ENCODE results near the gene TMEM31. TPM values are rescaled to one million over a fixed set of nuclear protein-coding genes. Genes with fewer than 3 reads are reported as not detected.

The TMEM31 gene
- total RNA-seq, 1 donor from 2014 or later: not detected

GRCh38 chrX:103730147-103730795, 19.6 kb downstream of the TMEM31 start:
- no peaks in the 10 kb centered on the region for H3K27me3 ChIP-seq (ENCODE audit: control insufficient read depth, insufficient read depth, low read length)
- H3K4me3 ChIP-seq (ENCODE audit: low read depth, low read length): no peak overlapping the region
- no peaks in the 10 kb centered on the region for H3K36me3 ChIP-seq (ENCODE audit: control insufficient read depth, insufficient read depth, low read length)
- FAIRE-seq (no peak), DNase-seq (ENCODE audit: low read depth) (peak; percentile 38)
- TF ChIP-seq, protein P1, sequence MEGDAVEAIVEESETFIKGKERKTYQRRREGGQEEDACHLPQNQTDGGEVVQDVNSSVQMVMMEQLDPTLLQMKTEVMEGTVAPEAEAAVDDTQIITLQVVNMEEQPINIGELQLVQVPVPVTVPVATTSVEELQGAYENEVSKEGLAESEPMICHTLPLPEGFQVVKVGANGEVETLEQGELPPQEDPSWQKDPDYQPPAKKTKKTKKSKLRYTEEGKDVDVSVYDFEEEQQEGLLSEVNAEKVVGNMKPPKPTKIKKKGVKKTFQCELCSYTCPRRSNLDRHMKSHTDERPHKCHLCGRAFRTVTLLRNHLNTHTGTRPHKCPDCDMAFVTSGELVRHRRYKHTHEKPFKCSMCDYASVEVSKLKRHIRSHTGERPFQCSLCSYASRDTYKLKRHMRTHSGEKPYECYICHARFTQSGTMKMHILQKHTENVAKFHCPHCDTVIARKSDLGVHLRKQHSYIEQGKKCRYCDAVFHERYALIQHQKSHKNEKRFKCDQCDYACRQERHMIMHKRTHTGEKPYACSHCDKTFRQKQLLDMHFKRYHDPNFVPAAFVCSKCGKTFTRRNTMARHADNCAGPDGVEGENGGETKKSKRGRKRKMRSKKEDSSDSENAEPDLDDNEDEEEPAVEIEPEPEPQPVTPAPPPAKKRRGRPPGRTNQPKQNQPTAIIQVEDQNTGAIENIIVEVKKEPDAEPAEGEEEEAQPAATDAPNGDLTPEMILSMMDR (IDR thresholded peaks at IDR 0.05; ENCODE audit: insufficient read depth, low read length, severe bottlenecking): no peak

DNA sequence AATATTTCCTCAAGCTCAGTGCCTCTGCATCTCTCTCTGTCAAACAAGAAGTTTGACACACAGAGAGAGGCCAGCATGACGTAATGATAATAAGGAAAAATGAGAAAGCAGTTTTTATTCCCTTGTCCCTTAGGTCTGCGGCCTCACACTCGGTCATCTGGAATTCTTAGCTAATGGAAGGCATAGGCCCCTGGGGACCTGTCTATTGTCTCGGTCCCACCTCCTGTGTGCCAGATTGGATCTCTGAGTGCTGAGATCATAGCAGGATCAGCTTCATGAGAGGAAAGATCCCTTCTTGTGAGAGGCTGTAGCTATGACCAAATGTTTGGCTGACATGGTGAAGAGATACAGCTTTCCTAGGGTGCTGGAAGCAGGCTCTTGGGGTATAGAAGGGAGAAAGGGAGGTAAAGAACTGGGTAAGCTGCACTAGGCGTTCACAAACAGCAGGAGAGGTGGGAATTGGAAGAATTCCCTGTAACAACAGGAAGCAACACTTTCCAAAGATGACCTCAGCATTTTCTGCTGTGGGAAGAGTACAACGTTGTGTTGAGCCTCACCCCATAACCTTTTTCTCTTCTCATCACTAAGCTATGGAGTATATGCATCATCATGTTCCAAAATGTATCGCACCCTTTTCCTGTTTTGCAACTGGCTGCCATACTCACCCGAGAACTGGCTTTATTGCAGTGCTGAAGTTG, 20.2 kb downstream of the TMEM31 start:
- H3K36me3 ChIP-seq (ENCODE audit: control insufficient read depth, insufficient read depth, low read length): no peaks in the 10 kb centered on the region
- H3K4me3 ChIP-seq (ENCODE audit: low read depth, low read length): no peak overlapping the region
- no peaks in the 10 kb centered on the region for H3K27me3 ChIP-seq (ENCODE audit: control insufficient read depth, insufficient read depth, low read length)
- DNase-seq (ENCODE audit: low read depth): peak; percentile 90
- peak; percentile 62 for FAIRE-seq
- TF ChIP-seq, protein P1 (IDR thresholded peaks at IDR 0.05; ENCODE audit: insufficient read depth, low read length, severe bottlenecking): no peak

DNA sequence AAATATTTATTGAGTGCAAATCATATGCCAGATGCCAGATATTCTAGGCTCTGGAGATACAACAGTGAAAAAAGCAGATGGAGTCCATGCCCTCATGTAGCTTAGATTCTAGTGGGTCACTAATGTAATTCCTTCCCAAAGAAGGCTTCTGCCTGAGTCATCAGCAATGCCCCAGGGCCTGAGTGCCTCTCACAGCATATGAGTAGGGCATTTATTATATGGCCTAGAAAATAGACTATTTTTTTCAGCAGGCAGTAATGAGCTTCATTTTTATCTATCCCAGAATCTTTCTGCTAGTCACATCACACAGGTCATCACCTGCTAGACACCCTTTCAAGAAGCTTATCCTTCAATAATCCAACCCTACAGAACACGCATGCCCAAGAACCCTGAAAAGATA, 22.3 kb downstream of the TMEM31 start:
- DNase-seq (ENCODE audit: low read depth): peak; percentile 18
- TF ChIP-seq, protein P1 (IDR thresholded peaks at IDR 0.05; ENCODE audit: insufficient read depth, low read length, severe bottlenecking): no peak

GRCh38 chrX:103734125-103734760, 23.5 kb downstream of the TMEM31 start:
- DNase-seq (ENCODE audit: low read depth) (peak; percentile 76), FAIRE-seq (no peak)
- Histone ChIP-seq H3K4me3 (ENCODE audit: low read depth, low read length) (no peak overlapping the region), H3K36me3 (ENCODE audit: control insufficient read depth, insufficient read depth, low read length) (no peaks in the 10 kb centered on the region), H3K27me3 (ENCODE audit: control insufficient read depth, insufficient read depth, low read length) (no peaks in the 10 kb centered on the region)
- TF ChIP-seq, protein P1 (IDR thresholded peaks at IDR 0.05; ENCODE audit: insufficient read depth, low read length, severe bottlenecking): no peak

More for the DNA sequence above, 22.3 kb downstream of the TMEM31 start:
- H3K36me3 ChIP-seq (ENCODE audit: control insufficient read depth, insufficient read depth, low read length): no peaks in the 10 kb centered on the region
- H3K27me3 ChIP-seq (ENCODE audit: control insufficient read depth, insufficient read depth, low read length): no peaks in the 10 kb centered on the region
- no peak overlapping the region for H3K4me3 ChIP-seq (ENCODE audit: low read depth, low read length)
- FAIRE-seq: no peak

DNA sequence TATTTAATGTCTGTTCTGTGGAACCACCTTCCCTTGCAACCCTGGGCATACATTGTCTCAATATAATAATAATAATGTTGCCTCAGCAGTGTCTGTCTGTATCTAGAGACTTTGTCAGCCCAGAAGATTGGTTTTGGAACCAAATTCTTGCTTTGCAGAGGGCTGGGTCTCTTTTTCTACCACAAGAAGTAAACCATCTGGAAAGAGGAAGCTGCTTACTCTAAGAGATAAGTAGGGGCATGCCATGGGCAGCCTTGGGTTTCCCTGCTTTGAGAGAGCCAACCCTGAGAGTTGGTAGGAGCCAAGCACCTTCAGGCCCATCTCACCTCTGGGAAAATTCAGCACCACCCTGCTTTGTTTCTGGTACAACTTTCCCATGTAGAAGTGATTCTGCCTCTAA, 27.0 kb downstream of the TMEM31 start:
- Histone ChIP-seq H3K27me3 (ENCODE audit: control insufficient read depth, insufficient read depth, low read length) (no peaks in the 10 kb centered on the region), H3K36me3 (ENCODE audit: control insufficient read depth, insufficient read depth, low read length) (no peaks in the 10 kb centered on the region), H3K4me3 (ENCODE audit: low read depth, low read length) (no peak overlapping the region)
- DNase-seq (ENCODE audit: low read depth) (no peak), FAIRE-seq (no peak)
- TF ChIP-seq, protein P1 (IDR thresholded peaks at IDR 0.05; ENCODE audit: insufficient read depth, low read length, severe bottlenecking): no peak
